HG03159 (cell line): Measurements from ENCODE around the gene STK16.
"Not testable (repeated sequence)": the region's sequence is repeated elsewhere in the genome, so short reads cannot be mapped to it uniquely, and the experiment has no call there.

Experiments
- ATAC-seq: cut with Tn5 transposase; IDR thresholded peaks from one replicate; pipeline ENCODE4 v1.9.1; 2021; ENCODE audit warnings: mild to moderate bottlenecking, moderate library complexity; ENCODE audit not compliant: unreplicated experiment

The STK16 gene

GRCh38 chr2:219286436-219287115, 41.3 kb downstream of the STK16 start:
- ATAC-seq = no peak

GRCh38 chr2:219287116-219287440, 41.8 kb downstream of the STK16 start:
- ATAC-seq = not testable (repeated sequence)

GRCh38 chr2:219287580-219288265, 42.4 kb downstream of the STK16 start:
- ATAC-seq = no peak

- ATAC-seq = no peak
These were observed 43.9 kb downstream of the STK16 start for GRCh38 chr2:219289195-219289536.

- no peak for ATAC-seq
These were observed 44.5 kb downstream of the STK16 start for GRCh38 chr2:219289537-219290361.

GRCh38 chr2:219290381-219291171, 45.3 kb downstream of the STK16 start:
- ATAC-seq = no peak

- no peak for ATAC-seq
These were observed 46.1 kb downstream of the STK16 start for GRCh38 chr2:219291394-219291793.

GRCh38 chr2:219291910-219292490, 46.7 kb downstream of the STK16 start:
- no peak for ATAC-seq

- ATAC-seq = no peak
These were observed 47.3 kb downstream of the STK16 start for GRCh38 chr2:219292616-219293015.

- ATAC-seq = no peak
These were observed 48.5 kb downstream of the STK16 start for GRCh38 chr2:219293736-219294231.

- peak; percentile 90 for ATAC-seq
These were observed 49.4 kb downstream of the STK16 start for GRCh38 chr2:219294356-219295351.

- ATAC-seq = no peak
These were observed 50.9 kb downstream of the STK16 start for GRCh38 chr2:219296142-219296541.

GRCh38 chr2:219296631-219297391, 51.5 kb downstream of the STK16 start:
- no peak for ATAC-seq

- ATAC-seq = no peak
These were observed 52.6 kb downstream of the STK16 start for GRCh38 chr2:219297766-219298456.

GRCh38 chr2:219298759-219299371, 53.6 kb downstream of the STK16 start:
- ATAC-seq = peak; percentile 48

GRCh38 chr2:219299372-219299760, 54.1 kb downstream of the STK16 start:
- ATAC-seq = no peak
